ENCODE results near the gene VPS36. TPM values are rescaled to one million over a fixed set of nuclear protein-coding genes. Genes with fewer than 3 reads are reported as not detected.

VPS36 gene
- total RNA-seq = 19.3 and 26.3 TPM in 2 replicates

GRCh38 chr13:52450012-52450792 lies at the start of gene VPS36:
TSS of gene VPS36 (minus strand) at chr13:52450634. CDS start at chr13:52450594, 40 bp downstream.

GRCh38 chr13:52454820-52455676 lies 4.6 kb upstream of the VPS36 start, which contains the start of gene CKAP2:
TSS of gene CKAP2 (plus strand) at chr13:52455478. CDS start at chr13:52455557, 79 bp downstream.

GRCh38 chr13:52405767-52406494 lies 44.5 kb downstream of the VPS36 start, which contains the start of gene THSD1:
TSS of gene THSD1 (minus strand) at chr13:52406172. CDS start at chr13:52402600, 3,572 bp downstream.

Other genes starting within 250 kb of the VPS36 start
- gene THSD1, start 44.5 kb downstream of the VPS36 start, total RNA-seq = 6.7 and 8.1 TPM in 2 replicates
- gene CKAP2, start 4.8 kb upstream of the VPS36 start, total RNA-seq = 10.5 and 11.5 TPM in 2 replicates
- gene HNRNPA1L2, start 191.8 kb upstream of the VPS36 start, total RNA-seq = 0.93 and 1.5 TPM in 2 replicates
- 37.7 and 38.9 TPM in 2 replicates for gene SUGT1, start 202.2 kb upstream of the VPS36 start, total RNA-seq

All from cardiac ventricle fibroblast (primary cell).